HepG2 (cell line): ENCODE results near the gene FRS2. TPM values are rescaled to one million over a fixed set of nuclear protein-coding genes. Genes with fewer than 3 reads are reported as not detected.
A peak's percentile ranks its signal among the peaks of the same experiment; 100 is the strongest.

Experiments
- BCLAF1 ChIP-seq: fragments of 450-650 bp; IDR thresholded peaks from 2 replicates; pipeline ENCODE4 v1.6.1; 2017; ENCODE audit warnings: mild to moderate bottlenecking
- CBX1 ChIP-seq: IDR thresholded peaks from one replicate; pipeline ENCODE4 v1.6.1; 2016; ENCODE audit warnings: antibody characterized with exemption, low read depth
- CENPBD1 ChIP-seq: sonication (generic); formaldehyde crosslinking; IDR thresholded peaks from 2 replicates; pipeline ENCODE4 v1.8.0; 2022; ENCODE audit warnings: missing genetic modification reagents, low read depth, mild to moderate bottlenecking, borderline replicate concordance
- CREB3 ChIP-seq: sonication (generic); formaldehyde crosslinking; IDR thresholded peaks from 2 replicates; pipeline ENCODE4 v1.5.0; 2020; ENCODE audit warnings: missing genetic modification reagents
- KDM2A ChIP-seq: sonication (generic); formaldehyde crosslinking; IDR thresholded peaks from 2 replicates; pipeline ENCODE4 v1.4.0; 2020; ENCODE audit warnings: low read depth, missing genetic modification reagents, borderline replicate concordance
- LBX2 ChIP-seq: sonication (generic); formaldehyde crosslinking; IDR thresholded peaks from 2 replicates; pipeline ENCODE4 v1.5.0; 2020; ENCODE audit warnings: missing genetic modification reagents, mild to moderate bottlenecking, borderline replicate concordance
- MBNL3 ChIP-seq: fragments of 250-450 bp; sonication (Bioruptor Pico); conservative IDR thresholded peaks from 2 replicates; pipeline ENCODE4 v1.8.0; 2022; ENCODE audit warnings: mild to moderate bottlenecking, inconsistent platforms
- TBL1XR1 ChIP-seq: fragments of 150-350 bp; IDR thresholded peaks from 2 replicates; pipeline ENCODE4 v1.6.1; 2014; ENCODE audit warnings: borderline replicate concordance, low read length; ENCODE audit not compliant: partially characterized antibody
- TEF ChIP-seq: sonication (generic); formaldehyde crosslinking; IDR thresholded peaks from 2 replicates; pipeline ENCODE4 v1.5.0; 2020; ENCODE audit warnings: missing genetic modification reagents
- ZBTB1 ChIP-seq: sonication (generic); formaldehyde crosslinking; IDR thresholded peaks from 2 replicates; pipeline ENCODE4 v1.4.0; 2020; ENCODE audit warnings: missing genetic modification reagents, borderline replicate concordance
- ZBTB26 ChIP-seq: IDR thresholded peaks from 2 replicates; pipeline ENCODE4 v1.6.1; 2016; ENCODE audit warnings: missing compliant biosample characterization, missing genetic modification reagents, borderline replicate concordance
- ZMYM3 ChIP-seq: sonication (generic); formaldehyde crosslinking; IDR thresholded peaks from 2 replicates; pipeline ENCODE4 v1.5.1; 2020; ENCODE audit warnings: mild to moderate bottlenecking, missing genetic modification reagents
- ZNF12 ChIP-seq: sonication (generic); formaldehyde crosslinking; IDR thresholded peaks from 2 replicates; pipeline ENCODE4 v1.5.0; 2020; ENCODE audit warnings: missing genetic modification reagents
- ZNF274 ChIP-seq: sonication (generic); formaldehyde crosslinking; IDR thresholded peaks from 2 replicates; pipeline ENCODE4 v1.5.1; 2020; ENCODE audit warnings: mild to moderate bottlenecking, missing genetic modification reagents
- ZNF331 ChIP-seq: sonication (generic); formaldehyde crosslinking; IDR thresholded peaks from 2 replicates; pipeline ENCODE4 v1.4.0; 2020; ENCODE audit warnings: missing genetic modification reagents
- ZNF614 ChIP-seq: IDR thresholded peaks from 2 replicates; pipeline ENCODE4 v1.6.1; 2018; ENCODE audit warnings: missing biosample characterization, missing genetic modification reagents, inconsistent platforms, borderline replicate concordance
- ZNF773 ChIP-seq: sonication (generic); formaldehyde crosslinking; IDR thresholded peaks from 2 replicates; pipeline ENCODE4 v1.4.0; 2020; ENCODE audit warnings: missing genetic modification reagents, borderline replicate concordance
- ZXDC ChIP-seq: sonication (generic); formaldehyde crosslinking; IDR thresholded peaks from 2 replicates; pipeline ENCODE4 v1.5.0; 2020; ENCODE audit warnings: mild to moderate bottlenecking, missing genetic modification reagents
- polyA plus RNA-seq, 8 experiments: library from polyadenylated mRNA; depleted of rRNA in 3 of 8; stranded (reverse) in 7 of 8; unstranded in 1 of 8; fragments of >200 nt; fragmentation: Illumina TruSeq in 4 of 8; extraction: Trizol in 4 of 8; gene quantifications; 2 replicates each; pipeline versions ENCODE4 v1.2.1 to v1.2.3, GENCODE V29; 2011 to 2016; ENCODE audit warnings: low read depth in 4 of 8, missing spikeins in 1 of 8, mixed read lengths in 1 of 8; ENCODE audit not compliant: insufficient read depth in 1 of 8
- total RNA-seq, 5 experiments: library from RNA; depleted of rRNA; stranded (reverse); fragments of >200 nt; fragmentation: Illumina TruSeq; extraction: Trizol; gene quantifications; 2 replicates each; pipeline ENCODE4 v1.2.3, GENCODE V29; 2016; ENCODE audit warnings: low read depth in 1 of 5

The FRS2 gene
- total and polyA plus RNA-seq, 2 of the 13 experiments (the other 11 are each of a cell fraction or from before 2014, with no cell fraction given) = 8.3 to 16.8 TPM

GRCh38 chr12:69585189-69586062 is 115.2 kb downstream of the FRS2 start, which contains the start of gene CCT2 (continued):
- no peak; the same call in 1 of the 2 replicates for TF ChIP-seq ZMYM3 (CRISPR knock-in tag)
- TF ChIP-seq ZNF614 = peak; percentile 67; the same call in 1 of the 2 replicates
- no peak for TF ChIP-seq ZXDC
- peak; percentile 17; the same call in 1 of the 2 replicates for TF ChIP-seq ZNF331 (CRISPR knock-in tag)
- no peak for TF ChIP-seq ZBTB1 (CRISPR knock-in tag)
- TF ChIP-seq TBL1XR1 = peak; percentile 36
- TF ChIP-seq KDM2A = peak; percentile 94
- no peak for TF ChIP-seq MBNL3 (CRISPR knock-in tag)
- peak; percentile 92 for TF ChIP-seq ZNF274
- TF ChIP-seq ZNF773 (CRISPR knock-in tag) = no peak
- TF ChIP-seq TEF (CRISPR knock-in tag) = peak; percentile 73
- TF ChIP-seq CENPBD1 (CRISPR knock-in tag) = no peak
- TF ChIP-seq LBX2 (CRISPR knock-in tag) = peak; percentile 59; the same call in 1 of the 2 replicates
- TF ChIP-seq ZBTB26 = peak; percentile 83
- TF ChIP-seq CREB3 = peak; percentile 65; the same call in 1 of the 2 replicates
- peak; percentile 72 for TF ChIP-seq CBX1
- no peak for TF ChIP-seq ZNF12
- TF ChIP-seq BCLAF1 = no peak
